Endometrial microvascular endothelial cells (primary cell): ENCODE data around the gene DIDO1. TPM values are rescaled to one million over a fixed set of nuclear protein-coding genes. Genes with fewer than 3 reads are reported as not detected.

Experiments
- in situ Hi-C: cut with HindIII; loops from 2 replicates; pipeline ENCODE4 v1.10.0; 2017; ENCODE audit warnings: low sequenced_read_pairs, low pct_unique_long_range_greater_than_20kb; ENCODE audit errors: inconsistent ontology term
- total RNA-seq: library from RNA; depleted of rRNA; stranded (reverse); fragments of >200 nt; gene quantifications from one replicate; pipeline ENCODE4 v1.2.3, GENCODE V29; 2015; ENCODE audit errors: inconsistent ontology term

The DIDO1 gene
- total RNA-seq, 1 donor from 2014 or later: 32.4 TPM

DNA sequence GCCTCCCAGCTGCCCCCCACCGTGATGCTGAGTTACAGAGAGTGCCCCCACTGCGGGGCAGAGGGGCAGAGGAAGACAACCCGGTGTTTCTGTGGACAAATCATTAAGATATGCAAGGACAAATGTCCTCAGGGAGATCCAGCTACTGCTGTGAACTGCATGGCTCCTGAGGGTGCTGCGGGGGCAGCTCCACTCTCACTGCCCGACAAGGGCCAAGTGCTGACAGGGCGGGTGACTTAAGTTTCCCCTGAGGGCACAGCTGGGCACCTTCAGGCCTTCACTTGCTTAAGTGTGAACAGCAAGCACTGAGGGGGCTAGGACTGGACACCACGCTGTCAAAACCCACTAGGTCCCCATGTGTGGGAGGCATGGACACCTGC is 38.5 kb downstream of the DIDO1 start:
- in situ Hi-C loops: no loop called here

DNA sequence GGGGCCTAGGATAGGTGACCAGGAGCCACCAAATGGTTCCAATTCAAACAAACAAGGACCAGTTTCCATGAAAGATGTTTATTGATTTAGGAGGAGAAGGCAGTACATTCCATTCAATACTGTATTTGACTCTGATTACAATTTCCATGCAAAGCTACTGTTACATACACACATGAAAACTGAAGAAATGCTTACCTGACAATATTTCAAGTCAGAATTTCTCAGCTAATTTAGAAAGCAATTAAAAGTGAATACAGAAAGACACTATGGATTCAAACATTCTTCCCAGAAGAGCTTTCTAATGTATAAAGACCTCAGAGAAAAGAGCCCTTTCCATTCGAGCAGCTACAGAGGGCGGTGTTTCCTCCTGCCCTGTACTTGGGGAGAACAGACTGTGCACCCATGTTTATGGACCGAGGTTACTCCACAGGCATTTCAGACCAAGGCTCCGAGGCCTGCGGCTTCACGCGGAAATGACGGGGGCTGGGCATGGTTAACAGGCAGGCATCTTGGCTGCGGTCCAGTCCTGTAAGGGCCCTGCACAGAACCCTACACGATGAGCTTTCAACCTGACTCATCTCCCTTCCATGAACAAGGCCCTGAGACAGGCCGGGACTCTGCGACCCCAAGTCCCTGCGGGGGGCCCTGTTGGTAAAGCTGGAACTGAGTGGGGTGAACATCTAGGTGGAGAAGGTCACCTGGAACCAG is 39.0 kb downstream of the DIDO1 start:
- in situ Hi-C loops: no loop called here

DNA sequence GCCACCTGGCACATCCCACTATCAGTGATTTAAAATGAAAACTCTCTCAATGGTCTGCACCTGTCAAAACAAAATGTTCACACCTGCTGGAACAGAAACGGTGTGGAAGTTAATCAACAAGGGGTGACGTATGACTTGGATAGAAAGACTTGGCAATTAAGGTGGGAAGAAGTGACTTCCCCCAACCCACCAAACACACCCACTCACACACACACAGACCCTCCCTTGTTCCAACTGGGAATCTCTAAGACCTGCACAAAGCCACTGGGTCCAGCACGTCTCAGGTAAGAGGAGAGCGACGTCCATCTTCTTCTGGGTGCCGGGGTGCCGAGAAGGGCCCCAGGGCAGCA is 39.6 kb downstream of the DIDO1 start:
- in situ Hi-C loops: no loop called here

DNA sequence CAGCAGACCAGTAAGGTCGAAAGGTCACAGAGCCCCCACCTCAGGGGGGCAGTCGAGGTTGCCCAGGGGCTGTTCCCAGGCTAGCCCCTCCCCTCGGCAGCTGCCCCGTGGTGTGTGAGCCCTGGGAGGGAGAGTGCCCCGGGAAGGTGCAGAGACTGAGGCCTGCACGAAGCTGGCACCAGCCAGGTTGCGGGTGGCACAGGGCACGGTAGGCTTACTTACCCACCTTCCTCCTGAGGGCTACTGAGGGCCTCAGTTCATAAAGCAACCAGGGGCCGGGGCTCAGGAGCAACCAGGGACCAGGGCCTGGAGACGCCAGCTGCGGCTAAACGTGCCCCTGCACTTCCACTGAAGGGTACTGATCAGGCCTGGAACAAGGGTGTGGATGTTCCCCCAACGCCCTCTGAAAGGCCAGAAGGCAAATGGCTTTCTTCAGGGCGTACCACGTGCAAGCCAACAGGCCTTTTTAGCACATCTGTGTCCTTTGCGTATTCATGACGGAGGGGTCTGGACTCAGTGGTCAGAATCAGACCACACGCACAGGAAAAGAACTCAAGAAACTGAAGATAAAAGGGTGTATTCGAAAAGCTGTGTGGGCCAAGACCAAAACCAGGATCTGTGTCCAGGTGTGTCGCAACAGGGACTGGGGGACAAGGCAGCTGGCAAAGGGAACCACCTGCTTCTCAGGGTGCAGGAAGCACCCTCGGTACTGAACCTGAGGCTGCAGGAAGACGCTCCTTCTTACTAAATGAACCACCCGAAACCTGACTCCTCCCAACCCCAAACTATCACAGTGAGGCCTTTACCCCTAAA is 40.2 kb downstream of the DIDO1 start:
- in situ Hi-C loops: no loop called here

DNA sequence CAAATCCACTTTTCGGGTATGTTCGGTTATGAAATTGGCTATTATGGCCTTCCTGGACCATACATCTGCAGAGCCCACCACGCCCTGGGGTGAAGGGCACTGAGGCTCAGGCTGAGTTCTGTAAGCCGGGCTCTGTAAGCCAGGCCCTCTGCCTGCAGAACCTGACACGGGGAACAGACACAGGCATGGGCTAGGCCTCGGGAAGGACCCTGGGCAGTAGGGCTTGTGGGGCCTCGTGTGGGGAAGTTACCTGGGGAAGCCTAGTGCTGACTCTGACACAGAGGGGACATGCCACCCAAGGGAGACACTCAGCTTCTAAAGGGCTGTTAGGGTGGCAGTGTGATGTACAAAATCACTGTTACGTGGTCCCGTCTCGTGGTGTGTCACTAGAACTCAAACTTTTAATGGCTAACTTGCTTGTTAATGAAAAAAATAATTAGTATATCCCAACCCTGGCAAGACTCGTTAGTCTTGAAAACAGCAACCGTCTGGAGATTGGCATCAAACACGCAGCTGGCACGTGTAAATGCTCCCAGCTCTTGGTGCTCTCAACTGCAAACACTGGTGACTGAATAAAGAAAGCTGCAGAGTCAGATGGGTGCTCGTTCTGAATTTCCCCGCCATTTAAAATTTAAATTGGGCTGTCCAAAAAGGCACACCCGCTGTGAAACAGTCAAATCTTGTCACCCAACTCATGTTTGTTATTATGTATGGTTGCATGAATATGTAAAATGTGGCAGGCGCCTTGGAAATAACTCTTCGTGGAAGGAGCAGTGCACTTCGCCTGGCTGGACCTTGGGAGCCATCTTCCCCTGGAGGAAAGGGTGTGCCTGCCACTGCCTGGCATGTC is 41.0 kb downstream of the DIDO1 start:
- in situ Hi-C loops: no loop called here

DNA sequence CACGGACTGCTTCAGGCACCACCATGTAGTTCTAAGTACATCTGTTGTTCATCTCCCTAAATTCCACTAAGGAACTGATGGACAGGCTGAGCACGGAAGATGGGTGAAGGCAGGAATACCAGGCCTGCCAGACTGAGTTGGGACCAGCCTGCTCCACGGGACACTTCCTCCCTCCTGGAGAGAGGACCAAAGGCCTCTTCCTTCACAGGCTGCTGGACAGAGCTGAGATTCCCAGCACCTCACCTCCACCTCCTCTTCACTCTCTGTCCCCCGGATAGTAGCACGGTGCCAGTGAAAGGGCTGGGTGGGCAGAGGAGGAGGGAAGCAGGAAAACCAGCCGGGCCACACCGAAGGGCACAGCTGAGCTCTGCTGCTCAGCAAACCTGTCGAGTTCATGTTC is 41.7 kb downstream of the DIDO1 start:
- in situ Hi-C loops: no loop called here

DNA sequence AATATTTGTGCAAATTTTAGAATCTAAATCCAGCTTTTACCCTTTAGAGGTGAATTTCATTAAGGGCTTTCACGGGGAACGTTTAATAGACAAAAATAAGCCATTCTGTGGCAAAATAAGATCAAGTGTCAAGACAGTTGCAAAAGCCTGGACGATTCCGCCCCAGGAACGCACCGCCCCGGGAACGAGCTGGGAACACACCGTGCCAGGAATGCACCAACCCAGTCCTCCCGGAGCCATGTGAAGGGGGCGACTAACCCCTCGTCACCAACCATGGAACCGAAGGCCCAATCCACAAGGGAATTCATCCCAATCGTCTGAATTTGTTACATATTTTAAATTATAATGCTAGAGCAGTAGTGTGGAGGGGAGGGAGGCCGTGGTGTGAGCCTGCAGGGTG is 43.9 kb downstream of the DIDO1 start:
- in situ Hi-C loops: no loop called here

DNA sequence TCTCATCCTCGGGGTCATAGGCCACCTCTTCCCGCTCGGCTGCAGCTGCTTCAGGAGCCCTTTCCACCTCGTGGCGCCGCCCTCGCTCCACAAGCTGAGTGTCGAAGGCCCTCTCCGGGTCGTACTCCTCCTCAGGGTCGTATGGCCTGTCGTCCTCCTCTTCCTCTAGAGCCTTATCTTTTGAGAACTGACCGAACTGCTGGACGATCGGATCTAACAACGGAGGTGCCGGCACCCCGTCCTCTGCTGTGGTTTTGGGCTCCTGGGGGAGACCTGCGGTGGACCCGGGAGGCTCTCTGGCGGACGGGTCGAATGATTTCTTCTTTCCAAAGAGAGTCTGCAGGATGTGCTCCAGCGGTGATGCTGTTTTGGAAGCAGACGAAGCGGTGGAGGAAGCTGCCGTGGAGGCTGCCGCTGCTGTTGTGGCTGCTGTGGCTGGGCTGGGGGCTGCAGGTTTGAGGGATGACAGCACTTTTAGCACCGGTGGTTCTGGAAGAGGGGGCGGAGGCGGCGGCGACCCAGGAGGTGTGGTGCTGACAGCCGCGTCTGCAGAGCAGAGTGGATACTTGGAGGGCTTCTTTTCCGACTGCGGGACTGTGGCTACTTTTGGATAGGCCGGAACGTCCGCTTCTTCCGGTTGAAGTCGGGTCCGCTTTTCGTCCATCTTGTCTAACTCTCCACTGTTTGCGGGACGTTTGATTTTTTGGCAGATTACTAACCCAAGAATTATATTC is 44.5 kb downstream of the DIDO1 start:
- in situ Hi-C loops: no loop called here

DNA sequence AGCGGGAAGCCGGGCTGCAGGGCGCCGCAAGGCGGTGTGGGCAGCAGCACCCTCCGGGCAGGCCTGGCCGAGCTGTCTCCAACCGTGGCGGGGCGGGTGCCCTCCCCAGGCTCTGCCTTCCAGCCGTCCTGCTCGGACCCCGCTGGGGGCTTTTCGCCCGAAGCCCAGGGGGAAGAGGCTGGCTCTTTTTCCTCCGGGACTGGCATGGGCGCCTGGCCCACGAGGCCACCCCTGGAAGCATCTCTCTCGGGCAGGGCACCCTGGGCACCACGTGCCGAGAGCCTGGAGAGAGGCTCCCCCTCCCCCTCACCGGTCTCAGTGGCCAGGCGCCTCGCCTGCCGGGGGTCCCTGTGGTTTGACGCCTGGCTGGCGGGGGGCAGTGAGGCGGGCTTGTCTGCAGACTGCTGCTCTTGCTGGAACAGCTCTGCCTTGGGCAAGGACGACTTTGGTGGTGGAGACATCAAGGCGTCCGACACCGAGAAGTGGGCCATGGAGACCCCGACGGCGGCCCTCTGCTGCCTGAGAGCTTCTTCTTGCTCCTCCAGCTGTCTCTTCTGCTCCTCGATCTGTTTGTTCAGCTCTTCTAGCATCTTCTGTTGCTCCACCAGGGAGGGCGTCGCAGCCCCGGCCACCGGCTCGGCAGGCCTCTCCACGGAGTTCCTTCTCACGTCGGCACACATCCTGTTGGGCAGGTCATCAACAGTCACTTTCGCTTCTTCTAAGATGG is 45.2 kb downstream of the DIDO1 start:
- in situ Hi-C loops: no loop called here

DNA sequence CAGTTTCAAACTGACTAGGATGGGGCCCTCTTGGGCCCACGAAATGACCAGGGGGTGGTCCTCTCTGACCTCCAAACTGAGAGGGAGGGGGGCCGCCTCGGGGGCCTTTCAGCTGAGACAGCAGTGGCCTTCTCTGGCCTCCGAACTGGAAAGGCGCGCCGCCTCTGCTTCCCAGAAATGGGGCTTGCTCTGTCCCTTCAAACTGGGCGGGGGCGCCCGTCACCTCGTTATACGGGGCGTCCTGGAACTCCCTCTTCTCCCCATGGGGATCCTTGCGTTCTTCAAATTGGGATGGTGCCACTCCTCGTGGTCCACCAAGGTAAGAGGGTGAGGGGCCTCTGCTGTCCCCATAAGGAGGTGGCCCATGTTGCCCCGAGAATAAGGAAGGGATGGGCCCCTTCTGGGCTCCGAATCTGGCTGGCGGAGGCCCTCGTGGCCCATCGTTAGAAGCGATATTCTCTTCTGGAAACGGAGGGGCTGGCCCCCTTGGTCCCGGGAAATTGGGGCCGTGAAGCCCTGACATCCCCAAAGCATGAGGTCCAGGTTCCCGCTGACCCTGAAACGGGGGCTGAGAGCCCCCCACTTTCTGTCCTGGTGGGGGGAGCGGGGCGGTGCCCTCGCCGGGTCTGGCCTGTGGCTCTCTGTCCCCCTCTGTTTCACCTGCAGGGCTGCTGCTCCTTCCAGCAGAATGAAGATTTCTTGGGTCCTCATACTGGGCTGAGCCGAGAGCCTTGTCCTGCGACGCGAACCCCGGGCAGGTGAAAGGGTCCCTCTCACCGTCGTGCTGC is 46.0 kb downstream of the DIDO1 start:
- in situ Hi-C loops: no loop called here

DNA sequence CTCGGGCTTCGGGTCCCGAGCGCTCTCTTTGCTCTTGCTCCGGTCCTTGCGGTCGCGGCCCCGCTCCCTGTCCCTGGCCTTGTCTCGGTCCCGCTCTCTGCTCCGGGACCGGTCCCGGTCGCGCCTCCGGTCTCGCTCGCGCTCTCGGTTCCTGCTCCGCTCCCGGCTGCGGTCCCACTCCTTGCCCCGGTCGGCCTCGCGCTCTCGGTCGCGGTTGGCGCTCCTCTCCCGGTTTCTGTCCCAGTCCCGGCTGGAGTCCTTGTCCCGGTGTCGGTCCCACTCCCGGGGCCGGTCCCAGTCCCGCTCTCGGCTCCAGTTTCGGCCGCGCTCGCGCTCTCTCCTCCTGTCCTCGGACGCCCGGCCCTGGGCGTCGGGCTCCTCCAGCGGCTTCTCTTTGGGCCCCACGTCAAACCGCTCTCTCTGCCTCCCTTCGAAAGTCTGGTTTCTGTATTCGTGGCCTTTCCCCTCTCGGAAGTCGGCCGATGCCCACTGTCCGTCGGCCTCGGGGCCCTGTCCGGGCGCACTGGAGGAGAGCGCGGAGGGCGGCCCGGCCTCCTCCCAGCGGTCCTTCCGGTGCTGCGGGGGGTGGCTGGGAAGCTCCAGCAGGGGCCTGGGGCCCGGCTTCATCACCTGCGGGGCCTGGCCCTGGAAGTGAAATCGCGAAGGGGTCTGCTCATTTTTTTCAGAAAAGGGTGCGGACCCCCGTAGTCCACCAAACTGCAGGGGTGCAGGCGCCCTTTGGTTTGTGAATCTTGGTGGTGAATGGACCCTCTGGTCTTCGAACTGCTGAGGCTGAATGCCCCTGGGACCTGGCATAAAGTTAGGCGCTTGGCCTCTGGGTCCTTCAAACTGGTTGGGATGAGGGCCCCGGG is 46.8 kb downstream of the DIDO1 start:
- in situ Hi-C loops: no loop called here

DNA sequence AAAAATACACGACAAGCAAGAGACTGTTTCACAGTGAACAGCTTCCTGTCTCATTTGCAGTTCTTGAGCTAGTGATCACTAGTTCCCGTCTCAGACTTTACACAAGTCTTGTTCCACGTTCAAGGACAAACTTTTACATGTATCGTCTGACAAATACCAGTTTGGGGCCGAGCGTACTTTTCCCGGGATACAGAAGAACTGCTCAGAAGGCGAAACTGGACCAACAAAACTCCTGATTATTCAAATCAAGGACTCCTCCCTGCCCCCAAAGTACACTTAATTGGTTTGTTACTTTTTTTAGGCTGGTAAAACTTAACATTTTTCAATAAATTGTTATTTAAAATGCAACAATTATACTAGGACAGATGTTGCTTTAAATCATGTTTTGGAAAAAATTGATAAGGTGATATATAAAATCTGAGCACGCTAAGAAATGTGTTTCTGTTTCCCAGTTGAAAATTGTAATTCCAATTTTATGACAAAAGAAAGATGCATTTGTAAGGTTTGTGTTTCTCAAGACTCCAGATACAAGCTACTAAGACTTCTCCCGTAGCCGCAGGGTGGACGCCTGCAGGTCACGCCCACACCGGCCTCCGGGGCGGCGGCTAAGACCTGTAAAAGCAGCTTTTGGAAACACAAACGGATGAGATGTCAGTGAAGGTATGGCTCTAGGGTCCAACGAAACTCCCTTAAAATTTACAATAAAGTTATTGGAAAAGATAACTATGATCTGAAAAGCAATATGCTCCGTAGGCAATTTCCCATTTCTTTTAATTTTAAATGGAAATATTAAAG is 47.9 kb downstream of the DIDO1 start:
- in situ Hi-C loops: no loop called here

DNA sequence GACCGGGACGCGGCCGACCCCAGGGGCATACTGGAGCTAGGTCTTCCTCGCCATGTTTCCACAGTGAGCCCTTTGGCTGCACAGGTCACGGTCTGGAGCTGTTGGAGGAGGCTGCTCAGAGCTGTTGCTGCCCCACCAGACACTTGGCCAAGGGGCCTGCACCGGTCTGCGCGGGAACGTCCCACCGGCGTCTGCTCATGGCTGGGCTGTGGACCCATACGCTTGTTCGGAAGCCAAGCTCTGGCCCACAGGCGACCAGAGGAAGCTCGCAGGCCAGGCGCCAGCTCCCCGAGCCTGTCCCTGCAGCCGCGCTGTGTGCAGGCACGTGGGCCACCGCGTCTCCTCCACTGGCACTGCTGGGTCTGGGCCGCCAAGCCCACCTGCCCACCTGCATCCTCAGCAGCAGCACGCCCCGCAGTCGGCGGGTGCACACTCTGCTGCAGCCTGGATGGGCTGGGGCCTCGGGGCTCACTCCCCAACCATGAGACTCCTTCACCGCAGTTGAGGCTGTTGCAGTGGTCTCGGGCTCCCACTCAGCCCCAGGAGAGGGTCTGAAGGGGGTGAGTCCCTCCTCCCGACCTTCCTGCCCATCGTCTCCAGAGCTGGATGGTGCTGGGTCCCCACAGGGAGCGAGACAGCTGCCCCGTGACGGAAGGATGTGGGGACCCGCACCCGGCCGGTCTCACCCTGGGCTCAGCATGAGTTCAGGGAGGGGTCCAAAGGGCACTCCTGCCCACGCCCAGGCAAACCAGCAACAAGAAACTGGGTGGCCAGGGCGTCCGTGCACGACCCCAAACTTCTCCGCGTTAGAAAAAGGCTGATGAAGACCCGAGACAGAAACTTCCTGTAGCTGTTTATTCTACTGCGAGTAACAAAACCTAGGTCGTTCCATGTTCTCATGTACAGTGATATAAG is 49.1 kb downstream of the DIDO1 start:
- in situ Hi-C loops: no loop called here

DNA sequence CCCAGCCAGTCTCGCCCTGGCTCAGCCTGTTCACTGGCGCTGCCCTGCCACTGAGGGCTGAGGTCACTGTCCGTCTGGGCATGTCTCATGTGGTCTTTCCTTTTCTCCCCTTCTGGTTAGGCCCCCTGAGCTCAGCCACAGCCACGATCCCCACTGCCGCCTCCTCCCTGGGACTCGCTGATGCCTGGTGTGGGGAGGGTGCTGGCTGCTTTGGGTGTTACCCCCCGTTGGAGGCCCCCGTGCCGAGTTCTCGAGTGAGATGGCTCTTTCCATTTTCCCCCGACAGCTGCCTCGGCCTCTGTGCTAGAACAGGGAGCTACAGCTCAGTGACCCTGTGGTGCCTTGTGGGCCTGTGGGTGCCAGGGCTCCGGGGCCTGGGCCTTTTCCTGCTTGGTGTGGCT is 49.8 kb downstream of the DIDO1 start:
- in situ Hi-C loops: no loop called here
